HEK293 (cell line): Measurements from ENCODE around the gene SGTB.

Experiments used
- CTCF ChIA-PET: fragments of 350-600 bp; formaldehyde crosslinking; extraction: SDS; loops from one replicate; lab custom pipeline; 2021; ENCODE audit warnings: antibody characterized with exemption; lab: Yijun Ruan, JAX
- POLR2A ChIA-PET: fragments of 300-600 bp; formaldehyde crosslinking; extraction: SDS; loops from one replicate; lab custom pipeline; 2020; ENCODE audit warnings: antibody characterized with exemption, inconsistent platforms; lab: Yijun Ruan, JAX
- H3K27ac ChIP-seq: fragments of 200-500 bp; sonication (Bioruptor generic); 2 replicates; pipeline ENCODE4 v1.5.1; 2014; ENCODE audit warnings: low read depth, low read length, control low read depth, inconsistent platforms; ENCODE audit errors: extremely low read depth
- H3K36me3 ChIP-seq, 2 experiments: fragments of 200-500 bp in 1 of 2; sonication (Bioruptor generic) in 1 of 2; 1 replicate in 1 of 2; 2 replicates in 1 of 2; pipeline ENCODE4 v1.5.1; 2014 to 2017; ENCODE audit warnings: inconsistent platforms in 2 of 2, low read length in 2 of 2; ENCODE audit not compliant: control insufficient read depth in 2 of 2, insufficient read depth in 1 of 2
- H3K4me1 ChIP-seq: fragments of 200-500 bp; sonication (Bioruptor generic); 2 replicates; pipeline ENCODE4 v1.5.1; 2014; ENCODE audit warnings: mild to moderate bottlenecking, low read length, inconsistent platforms; ENCODE audit not compliant: control insufficient read depth, insufficient read depth
- H3K4me3 ChIP-seq: 2 replicates; pipeline ENCODE4 v1.5.1; 2011; ENCODE audit warnings: low read depth, mild to moderate bottlenecking, control low read depth, low read length, moderate library complexity
- H3K9me3 ChIP-seq: fragments of 200-500 bp; sonication (Bioruptor generic); 2 replicates; pipeline ENCODE4 v1.5.1; 2014; ENCODE audit warnings: low read depth, low read length, inconsistent platforms; ENCODE audit not compliant: control insufficient read depth, insufficient read depth
- BCL11B ChIP-seq: fragments of 450-650 bp; formaldehyde crosslinking; IDR thresholded peaks from 2 replicates; pipeline ENCODE4 v1.5.1; 2016; ENCODE audit warnings: low read depth, missing biosample characterization, missing genetic modification characterization
- ELK4 ChIP-seq: IDR thresholded peaks from 2 replicates; pipeline ENCODE4 v1.6.1; 2011; ENCODE audit warnings: mild to moderate bottlenecking, low read depth, low read length, borderline replicate concordance
- GLIS2 ChIP-seq: fragments of 450-650 bp; formaldehyde crosslinking; IDR thresholded peaks from 2 replicates; pipeline ENCODE4 v1.5.1; 2016; ENCODE audit warnings: missing biosample characterization, missing genetic modification characterization
- MYNN ChIP-seq: fragments of 450-650 bp; formaldehyde crosslinking; IDR thresholded peaks from 2 replicates; pipeline ENCODE4 v1.5.1; 2016; ENCODE audit warnings: missing biosample characterization, missing genetic modification characterization, borderline replicate concordance
- PRDM6 ChIP-seq: fragments of 450-650 bp; formaldehyde crosslinking; IDR thresholded peaks from 2 replicates; pipeline ENCODE4 v1.5.1; 2017; ENCODE audit warnings: missing biosample characterization, missing genetic modification characterization
- REPIN1 ChIP-seq: fragments of 450-650 bp; formaldehyde crosslinking; IDR thresholded peaks from 2 replicates; pipeline ENCODE4 v1.5.1; 2017; ENCODE audit warnings: missing biosample characterization, missing genetic modification characterization, low read depth
- YY1 ChIP-seq: fragments of 450-650 bp; formaldehyde crosslinking; IDR thresholded peaks from 2 replicates; pipeline ENCODE4 v1.5.1; 2018; ENCODE audit warnings: missing biosample characterization, missing genetic modification characterization
- YY2 ChIP-seq: fragments of 450-650 bp; formaldehyde crosslinking; IDR thresholded peaks from 2 replicates; pipeline ENCODE4 v1.5.1; 2016; ENCODE audit warnings: missing biosample characterization, missing genetic modification characterization
- ZBTB17 ChIP-seq: fragments of 450-650 bp; formaldehyde crosslinking; IDR thresholded peaks from 2 replicates; pipeline ENCODE4 v1.5.1; 2016; ENCODE audit warnings: missing biosample characterization, missing genetic modification characterization
- ZBTB21 ChIP-seq: fragments of 450-650 bp; formaldehyde crosslinking; IDR thresholded peaks from 2 replicates; pipeline ENCODE4 v1.5.1; 2017; ENCODE audit warnings: missing biosample characterization, missing genetic modification characterization
- ZBTB49 ChIP-seq: fragments of 450-650 bp; formaldehyde crosslinking; IDR thresholded peaks from 2 replicates; pipeline ENCODE4 v1.5.1; 2016; ENCODE audit warnings: missing biosample characterization, missing genetic modification characterization, low read depth
- ZFP41 ChIP-seq: fragments of 450-650 bp; formaldehyde crosslinking; IDR thresholded peaks from 2 replicates; pipeline ENCODE4 v1.5.1; 2016; ENCODE audit warnings: missing biosample characterization, missing genetic modification characterization, borderline replicate concordance
- ZNF121 ChIP-seq: fragments of 450-650 bp; formaldehyde crosslinking; IDR thresholded peaks from 2 replicates; pipeline ENCODE4 v1.5.1; 2016; ENCODE audit warnings: missing biosample characterization, missing genetic modification characterization
- ZNF140 ChIP-seq: fragments of 450-650 bp; formaldehyde crosslinking; IDR thresholded peaks from 2 replicates; pipeline ENCODE4 v1.5.1; 2016; ENCODE audit warnings: missing biosample characterization, missing genetic modification characterization
- ZNF16 ChIP-seq: fragments of 450-650 bp; formaldehyde crosslinking; IDR thresholded peaks from 2 replicates; pipeline ENCODE4 v1.5.1; 2016; ENCODE audit warnings: low read depth, missing biosample characterization, missing genetic modification characterization
- ZNF2 ChIP-seq: fragments of 450-650 bp; formaldehyde crosslinking; IDR thresholded peaks from 2 replicates; pipeline ENCODE4 v1.5.1; 2016; ENCODE audit warnings: missing biosample characterization, missing genetic modification characterization
- ZNF239 ChIP-seq: fragments of 450-650 bp; formaldehyde crosslinking; IDR thresholded peaks from 2 replicates; pipeline ENCODE4 v1.5.1; 2016; ENCODE audit warnings: missing biosample characterization, missing genetic modification characterization
- ZNF248 ChIP-seq: fragments of 450-650 bp; formaldehyde crosslinking; IDR thresholded peaks from 2 replicates; pipeline ENCODE4 v1.5.1; 2017; ENCODE audit warnings: missing biosample characterization, missing genetic modification characterization
- ZNF266 ChIP-seq: fragments of 450-650 bp; formaldehyde crosslinking; IDR thresholded peaks from 2 replicates; pipeline ENCODE4 v1.5.1; 2016; ENCODE audit warnings: missing biosample characterization, missing genetic modification characterization, low read depth
- ZNF366 ChIP-seq: fragments of 450-650 bp; formaldehyde crosslinking; conservative IDR thresholded peaks from 2 replicates; pipeline ENCODE4 v1.5.1; 2016; ENCODE audit warnings: missing biosample characterization, missing genetic modification characterization
- ZNF37A ChIP-seq: fragments of 450-650 bp; IDR thresholded peaks from 2 replicates; pipeline ENCODE4 v1.5.1; 2018; ENCODE audit warnings: missing biosample characterization, missing genetic modification characterization
- ZNF433 ChIP-seq: fragments of 450-650 bp; formaldehyde crosslinking; IDR thresholded peaks from 2 replicates; pipeline ENCODE4 v1.5.1; 2016; ENCODE audit warnings: missing biosample characterization, missing genetic modification characterization, low read depth
- ZNF449 ChIP-seq: fragments of 450-650 bp; formaldehyde crosslinking; IDR thresholded peaks from 2 replicates; pipeline ENCODE4 v1.5.1; 2017; ENCODE audit warnings: missing biosample characterization, mild to moderate bottlenecking, missing genetic modification characterization, moderate library complexity
- ZNF48 ChIP-seq: fragments of 450-650 bp; formaldehyde crosslinking; IDR thresholded peaks from 2 replicates; pipeline ENCODE4 v1.5.1; 2016; ENCODE audit warnings: missing biosample characterization, missing genetic modification characterization
- ZNF549 ChIP-seq: fragments of 450-650 bp; IDR thresholded peaks from 2 replicates; pipeline ENCODE4 v1.5.1; 2018; ENCODE audit warnings: missing biosample characterization, missing genetic modification characterization, mild to moderate bottlenecking, inconsistent platforms, moderate library complexity
- ZNF571 ChIP-seq: fragments of 450-650 bp; formaldehyde crosslinking; IDR thresholded peaks from 2 replicates; pipeline ENCODE4 v1.5.0; 2017; ENCODE audit warnings: missing biosample characterization, missing genetic modification characterization
- ZNF596 ChIP-seq: fragments of 450-650 bp; IDR thresholded peaks from 2 replicates; pipeline ENCODE4 v1.5.0; 2018; ENCODE audit warnings: missing biosample characterization, mild to moderate bottlenecking, missing genetic modification characterization, moderate library complexity
- ZNF629 ChIP-seq: fragments of 450-650 bp; formaldehyde crosslinking; IDR thresholded peaks from 2 replicates; pipeline ENCODE4 v1.5.1; 2017; ENCODE audit warnings: missing biosample characterization, missing genetic modification characterization
- ZSCAN23 ChIP-seq: fragments of 450-650 bp; formaldehyde crosslinking; IDR thresholded peaks from 2 replicates; pipeline ENCODE4 v1.5.1; 2016; ENCODE audit warnings: missing biosample characterization, missing genetic modification characterization

Gene SGTB

GRCh38 chr5:65749221-65749844 is 27.4 kb upstream of the SGTB start:
- no peaks in the 10 kb centered on the region; the same call in 1 of the 2 replicates for H3K4me1 ChIP-seq
- no peak overlapping the region for H3K4me3 ChIP-seq
- CTCF ChIA-PET = interaction anchor here (0.9 kb wide), 1 partner anchor 21 kb away, joined by 3 read pairs; no protein-coding TSS in a partner anchor
- POLR2A ChIA-PET = no interaction called here
- H3K27ac ChIP-seq = no peak overlapping the region
- TF ChIP-seq ZNF449 (tag by site-specific recombination) (no peak), ZNF140 (tag by site-specific recombination) (no peak), ZNF48 (tag by site-specific recombination) (no peak), ZBTB17 (tag by site-specific recombination) (no peak), MYNN (tag by site-specific recombination) (no peak), ZNF549 (tag by site-specific recombination) (no peak), ZFP41 (tag by site-specific recombination) (no peak), REPIN1 (tag by site-specific recombination) (no peak), ZNF16 (no peak), ZNF248 (tag by site-specific recombination) (no peak)
- no peaks in the 10 kb centered on the region for H3K36me3 ChIP-seq
- H3K9me3 ChIP-seq = no peaks in the 10 kb centered on the region

- CTCF ChIA-PET = interaction anchor here (0.6 to 2.6 kb wide), 17 partner anchors 14 to 474 kb away, joined by 3 to 14 read pairs (median 3); no protein-coding TSS in a partner anchor
- Histone ChIP-seq H3K36me3 (no peaks in the 10 kb centered on the region), H3K9me3 (no peaks in the 10 kb centered on the region), H3K4me1 (no peaks in the 10 kb centered on the region), H3K4me3 (no peak overlapping the region), H3K27ac (no peak overlapping the region)
- POLR2A ChIA-PET = no interaction called here
- no peak for TF ChIP-seq ZNF266
- 0 out of 2 replicates have a peak, but pooled peaks have one; percentile 20 for TF ChIP-seq ZNF2 (tag by site-specific recombination)
- no peak for TF ChIP-seq ZSCAN23
- TF ChIP-seq ZBTB17 (tag by site-specific recombination) = peak; percentile 23; the same call in 1 of the 2 replicates
- TF ChIP-seq ZNF571 (tag by site-specific recombination) = no peak
- TF ChIP-seq YY2 (tag by site-specific recombination) = no peak
- no peak for TF ChIP-seq ZNF596
- TF ChIP-seq ZNF37A = no peak
- TF ChIP-seq ZNF239 = no peak
- no peak for TF ChIP-seq ELK4
- peak; percentile 48; the same call in 1 of the 2 replicates for TF ChIP-seq ZNF366 (tag by site-specific recombination)
- no peak for TF ChIP-seq BCL11B
- peak; percentile 92 for TF ChIP-seq ZNF629 (tag by site-specific recombination)
- TF ChIP-seq ZNF433 (tag by site-specific recombination) = no peak
- peak; percentile 68 for TF ChIP-seq PRDM6
- TF ChIP-seq ZBTB21 (tag by site-specific recombination) = peak; percentile 67
- TF ChIP-seq ZBTB49 (tag by site-specific recombination) = no peak
- TF ChIP-seq ZNF121 (tag by site-specific recombination) = no peak
- no peak for TF ChIP-seq YY1 (tag by site-specific recombination)
- TF ChIP-seq GLIS2 = no peak
Measured at GRCh38 chr5:65742565-65743231, 20.8 kb upstream of the SGTB start.
